ELF-1 (cell line): ENCODE data around the gene HAND2.

Source experiments
- DNase-seq: peaks from one replicate; pipeline ENCODE4 v3.0.0-alpha.2; 2016; ENCODE audit warnings: low read depth, low spot score

Gene HAND2

GRCh38 chr4:173521467-173522159, 8.4 kb downstream of the HAND2 start:
- no peak for DNase-seq

- peak; percentile 8 for DNase-seq
These were observed 9.0 kb downstream of the HAND2 start for GRCh38 chr4:173520921-173521466.

- peak; percentile 61 for DNase-seq
These were observed 10.6 kb downstream of the HAND2 start for GRCh38 chr4:173519111-173520101.

- peak; percentile 20 for DNase-seq
These were observed 11.5 kb downstream of the HAND2 start for GRCh38 chr4:173518425-173519102.

GRCh38 chr4:173517781-173518424, 12.1 kb downstream of the HAND2 start:
- peak; percentile 70 for DNase-seq

GRCh38 chr4:173516621-173517524, 13.2 kb downstream of the HAND2 start:
- peak; percentile 63 for DNase-seq

GRCh38 chr4:173515458-173515857, 14.6 kb downstream of the HAND2 start:
- no peak for DNase-seq

GRCh38 chr4:173514641-173515217, 15.3 kb downstream of the HAND2 start:
- no peak for DNase-seq

- no peak for DNase-seq
These were observed 16.4 kb downstream of the HAND2 start for GRCh38 chr4:173513651-173514050.

- DNase-seq, result no peak
These were observed 18.2 kb downstream of the HAND2 start for GRCh38 chr4:173511787-173512361.

GRCh38 chr4:173509036-173510001, 20.7 kb downstream of the HAND2 start:
- peak; percentile 57 for DNase-seq

- peak; percentile 46 for DNase-seq
These were observed 21.5 kb downstream of the HAND2 start for GRCh38 chr4:173508386-173509035.

- DNase-seq, result peak; percentile 33
These were observed 22.3 kb downstream of the HAND2 start for GRCh38 chr4:173507471-173508385.

- DNase-seq, result no peak
These were observed 23.3 kb downstream of the HAND2 start for GRCh38 chr4:173506597-173507211.

- peak; percentile 73 for DNase-seq
These were observed 24.0 kb downstream of the HAND2 start for GRCh38 chr4:173505924-173506518.

GRCh38 chr4:173504181-173504503, 25.9 kb downstream of the HAND2 start:
- DNase-seq, result no peak
